ENCODE measurements around the gene SLC16A1. TPM values are rescaled to one million over a fixed set of nuclear protein-coding genes. Genes with fewer than 3 reads are reported as not detected.
"Not testable (repeated sequence)": the region's sequence is repeated elsewhere in the genome, so short reads cannot be mapped to it uniquely, and the experiment has no call there.

The SLC16A1 gene
- total RNA-seq, 2 donors from 2014 or later, result 69.0 to 88.3 TPM

GRCh38 chr1:112893288-112894009 lies 62.5 kb downstream of the SLC16A1 start:
- H3K4me1 ChIP-seq, result no peaks in the 10 kb centered on the region
- no peak overlapping the region for H3K27ac ChIP-seq
- H3K36me3 ChIP-seq, result no peaks in the 10 kb centered on the region
- DNase-seq (ENCODE audit: low spot score), result no peak
- H3K4me3 ChIP-seq, result no peak overlapping the region
- H3K27me3 ChIP-seq, result no peaks in the 10 kb centered on the region
- peaks cover 0 to 4% of the 10 kb centered on the region in 2 donors for H3K9me3 ChIP-seq
- TF ChIP-seq CTCF (IDR thresholded peaks at IDR 0.05), result no peak

GRCh38 chr1:112889906-112890305 lies 66.1 kb downstream of the SLC16A1 start:
- H3K4me1 ChIP-seq, H3K27me3 ChIP-seq, H3K4me3 ChIP-seq, H3K27ac ChIP-seq, H3K9me3 ChIP-seq, H3K36me3 ChIP-seq: not testable (repeated sequence)
- peak; percentile 9 for DNase-seq (ENCODE audit: low spot score)

GRCh38 chr1:112889052-112889768 lies 66.8 kb downstream of the SLC16A1 start:
- no peak overlapping the region for H3K27ac ChIP-seq
- H3K36me3 ChIP-seq, result no peaks in the 10 kb centered on the region
- DNase-seq (ENCODE audit: low spot score), result peak; percentile 5
- no peak overlapping the region for H3K4me3 ChIP-seq
- no peaks in the 10 kb centered on the region for H3K27me3 ChIP-seq
- H3K9me3 ChIP-seq, result no peaks in the 10 kb centered on the region
- TF ChIP-seq CTCF (IDR thresholded peaks at IDR 0.05), result no peak
- no peaks in the 10 kb centered on the region for H3K4me1 ChIP-seq

- Histone ChIP-seq H3K4me1 (no peaks in the 10 kb centered on the region), H3K4me3 (no peak overlapping the region), H3K36me3 (no peaks in the 10 kb centered on the region), H3K9me3 (no peaks in the 10 kb centered on the region), H3K27ac (no peak overlapping the region), H3K27me3 (no peaks in the 10 kb centered on the region)
- TF ChIP-seq CTCF (IDR thresholded peaks at IDR 0.05), result no peak
- peak; percentile 18 for DNase-seq (ENCODE audit: low spot score)
Observed at GRCh38 chr1:112888630-112889029, 67.4 kb downstream of the SLC16A1 start.

- no peak for TF ChIP-seq CTCF (IDR thresholded peaks at IDR 0.05)
- Histone ChIP-seq H3K4me3 (no peak overlapping the region), H3K27ac (no peak overlapping the region), H3K36me3 (no peaks in the 10 kb centered on the region), H3K27me3 (no peaks in the 10 kb centered on the region), H3K9me3 (no peaks in the 10 kb centered on the region), H3K4me1 (peaks cover 0 to 2% of the 10 kb centered on the region in 2 donors)
- DNase-seq (ENCODE audit: low spot score), result no peak
Observed at GRCh38 chr1:112887599-112888283, 68.3 kb downstream of the SLC16A1 start.

GRCh38 chr1:112884996-112885395 lies 71.0 kb downstream of the SLC16A1 start:
- H3K4me1 ChIP-seq, result peaks cover 0 to 12% of the 10 kb centered on the region in 2 donors
- not testable (repeated sequence) for H3K9me3 ChIP-seq; DNase-seq (ENCODE audit: low spot score); H3K27me3 ChIP-seq; H3K4me3 ChIP-seq; H3K36me3 ChIP-seq; H3K27ac ChIP-seq
